CD4-positive, alpha-beta T cell treated with Interleukin-12 subunit alpha and Interleukin-12 subunit beta, for 1 hour (primary cell): ENCODE results near the gene CDC14A.

Experiments
- DNase-seq: peaks from one replicate; pipeline ENCODE4 v3.0.0-alpha.2; 2020

CDC14A gene

DNA sequence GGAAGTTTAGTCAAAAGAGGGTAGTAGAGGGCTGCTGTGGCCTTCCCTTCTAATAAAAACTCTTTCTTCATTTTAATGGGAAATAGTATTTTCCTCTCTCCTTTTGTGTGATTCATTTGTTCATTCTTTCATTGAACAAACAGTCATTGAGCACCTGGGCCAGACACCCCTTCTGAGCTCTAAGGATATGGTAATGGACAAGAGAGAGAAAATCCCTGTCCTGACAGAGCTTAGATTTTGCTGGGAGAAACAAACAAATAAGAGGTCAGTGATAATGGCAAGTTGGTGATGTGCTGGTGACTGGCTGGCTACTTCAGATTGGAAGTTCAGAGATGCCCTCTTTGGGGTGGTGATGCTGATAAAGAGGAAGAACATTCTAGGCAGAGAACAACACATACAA lies 59.3 kb downstream of the CDC14A start:
- DNase-seq: no peak

DNA sequence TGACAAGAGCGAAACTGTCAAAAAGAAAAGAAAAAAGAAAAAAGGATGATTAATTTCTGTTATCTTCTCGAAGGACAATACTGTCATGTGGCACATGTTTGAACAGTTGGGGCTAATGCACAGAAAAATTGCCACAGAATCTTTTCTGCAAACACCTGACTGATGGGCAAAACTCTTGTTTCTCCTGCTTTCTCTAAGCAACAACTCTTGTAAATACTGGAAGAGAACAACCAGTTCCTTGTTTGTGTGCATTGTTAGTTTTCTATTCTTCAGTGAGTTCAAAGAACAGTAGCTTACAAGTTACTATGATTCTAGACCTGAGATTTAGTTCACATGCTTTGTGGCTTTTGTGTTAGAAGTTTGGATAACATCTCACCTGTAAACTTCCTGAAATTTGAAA lies 60.7 kb downstream of the CDC14A start:
- peak; percentile 34 for DNase-seq

DNA sequence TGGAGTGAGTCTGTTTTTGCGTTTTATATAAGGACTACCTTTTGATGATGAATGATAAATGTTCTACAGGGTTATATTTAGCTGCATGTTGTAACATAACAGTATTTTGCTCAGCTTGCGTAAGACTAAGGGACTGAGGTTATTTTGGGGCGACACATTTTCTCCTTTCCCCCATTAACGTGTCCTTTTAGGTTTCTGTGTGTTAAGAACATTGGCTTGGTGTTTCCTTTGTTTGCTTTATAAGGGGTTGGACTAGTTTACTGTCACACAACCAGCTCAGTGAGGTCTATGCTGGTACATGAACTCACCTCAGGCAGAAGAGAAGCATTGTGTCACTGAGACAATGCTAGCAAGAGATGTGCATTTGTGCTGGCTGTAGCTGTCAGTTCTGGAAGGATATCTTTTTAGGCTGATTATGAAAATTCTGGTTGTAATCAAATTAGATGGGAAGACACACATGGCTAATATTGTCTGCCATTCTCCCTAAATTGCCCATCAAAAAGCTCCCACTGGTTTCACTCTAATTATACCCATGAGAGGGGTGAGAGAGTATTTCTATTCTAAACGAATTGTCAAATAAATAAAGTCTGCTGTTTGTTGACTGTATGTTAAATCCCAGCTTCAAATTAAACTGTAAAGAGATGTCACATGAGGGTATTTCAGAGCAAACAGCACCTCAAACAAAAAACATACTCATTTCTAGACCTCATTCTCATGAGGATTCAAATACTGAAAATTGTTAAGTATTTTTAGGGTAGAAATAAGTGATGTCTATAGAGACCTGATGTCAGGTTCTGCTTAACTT lies 62.6 kb downstream of the CDC14A start:
- DNase-seq: peak; percentile 67

DNA sequence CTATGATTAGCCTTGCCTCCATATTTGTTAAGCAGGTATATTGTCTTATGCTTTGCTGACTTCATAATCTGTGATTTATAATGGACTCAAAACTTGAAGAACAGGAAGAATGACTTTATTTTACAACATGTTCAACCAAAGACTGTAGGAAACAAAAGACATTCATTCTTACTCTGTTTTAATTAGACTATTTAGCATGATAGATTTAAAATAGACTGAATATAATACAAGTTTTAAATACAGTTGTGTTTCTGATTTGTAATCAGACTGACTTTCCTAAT lies 63.1 kb downstream of the CDC14A start:
- DNase-seq: no peak

DNA sequence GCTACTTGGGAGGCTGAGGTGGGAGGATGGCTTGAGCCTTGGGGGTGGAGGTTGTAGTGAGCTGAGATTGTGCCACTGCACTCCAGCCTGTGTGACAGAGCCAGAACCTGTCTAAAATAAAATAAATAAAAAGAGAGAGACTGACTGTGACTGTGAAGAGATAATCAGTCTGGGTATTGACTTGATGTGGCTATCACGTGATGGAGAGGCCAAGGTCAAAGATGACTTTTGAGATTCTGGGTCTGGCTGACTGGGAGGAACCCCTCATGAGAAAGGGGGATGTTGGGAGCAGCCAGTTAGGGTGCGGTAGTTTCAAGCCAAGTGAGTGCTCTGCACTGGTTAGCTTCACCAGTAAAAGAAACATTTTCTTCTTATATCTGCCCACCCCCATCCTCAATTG lies 66.8 kb downstream of the CDC14A start:
- no peak for DNase-seq

DNA sequence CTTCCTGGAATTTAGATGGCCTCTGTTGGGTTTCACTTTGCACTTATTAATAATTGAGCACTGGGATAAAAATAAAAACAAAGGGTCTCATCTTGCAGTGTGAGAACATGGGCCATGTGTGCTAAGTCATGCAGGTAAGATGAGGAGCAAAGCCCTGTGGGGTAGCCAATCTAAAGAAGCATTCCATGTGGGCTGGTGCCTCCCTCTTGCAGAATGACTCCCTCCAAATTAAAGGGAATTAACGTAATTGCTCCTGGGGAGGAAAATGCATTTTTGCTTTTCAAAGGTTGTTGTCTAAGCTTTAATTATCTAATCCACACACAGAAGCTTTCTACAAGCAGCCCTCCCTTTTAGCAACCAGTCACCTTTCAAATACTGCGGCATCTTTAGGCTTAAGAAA lies 69.8 kb downstream of the CDC14A start:
- peak; percentile 35 for DNase-seq

DNA sequence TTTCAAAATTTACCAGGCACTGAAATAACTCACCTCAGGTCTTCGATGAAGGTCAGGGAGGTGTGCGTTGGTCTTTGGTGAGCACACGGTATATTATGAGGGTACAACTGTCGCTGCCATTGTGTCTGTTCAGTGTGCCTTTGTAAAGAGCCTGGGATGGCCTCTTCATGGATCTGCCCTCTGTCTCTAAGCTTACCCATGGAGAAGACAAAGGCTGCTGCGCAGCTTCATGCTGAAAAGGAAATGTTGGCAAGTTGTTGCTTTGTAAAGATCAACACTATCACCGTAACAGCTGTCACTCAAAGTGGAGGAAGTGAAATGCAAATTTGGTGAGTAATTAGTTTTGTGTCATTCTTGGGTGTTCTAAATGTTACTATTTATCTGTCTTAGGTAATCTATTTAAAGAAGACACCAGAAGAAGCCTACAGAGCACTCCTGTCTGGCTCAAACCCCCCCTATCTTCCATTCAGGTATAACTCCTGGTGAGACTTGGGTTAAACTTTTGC lies 71.6 kb downstream of the CDC14A start:
- peak; percentile 78 for DNase-seq

DNA sequence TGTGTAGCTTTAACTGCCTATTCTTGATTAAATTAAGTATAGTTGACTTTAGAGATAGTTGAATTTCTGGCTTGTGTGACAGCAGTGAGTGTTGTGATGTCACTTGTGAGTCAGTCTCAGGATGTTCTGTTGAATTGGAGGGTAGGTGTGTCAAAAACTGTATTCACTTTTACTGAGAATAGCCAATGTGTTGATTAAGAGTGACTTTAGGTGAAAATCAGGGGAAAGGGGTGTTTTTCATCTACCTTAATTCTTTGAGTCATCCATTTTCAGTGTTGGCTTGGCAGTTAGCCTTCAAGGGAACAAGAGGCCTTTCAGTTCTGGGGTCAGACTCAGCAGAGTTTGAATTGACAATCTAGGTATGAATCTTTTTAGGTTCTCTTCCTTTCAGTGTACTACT lies 75.9 kb downstream of the CDC14A start:
- DNase-seq: peak; percentile 42

DNA sequence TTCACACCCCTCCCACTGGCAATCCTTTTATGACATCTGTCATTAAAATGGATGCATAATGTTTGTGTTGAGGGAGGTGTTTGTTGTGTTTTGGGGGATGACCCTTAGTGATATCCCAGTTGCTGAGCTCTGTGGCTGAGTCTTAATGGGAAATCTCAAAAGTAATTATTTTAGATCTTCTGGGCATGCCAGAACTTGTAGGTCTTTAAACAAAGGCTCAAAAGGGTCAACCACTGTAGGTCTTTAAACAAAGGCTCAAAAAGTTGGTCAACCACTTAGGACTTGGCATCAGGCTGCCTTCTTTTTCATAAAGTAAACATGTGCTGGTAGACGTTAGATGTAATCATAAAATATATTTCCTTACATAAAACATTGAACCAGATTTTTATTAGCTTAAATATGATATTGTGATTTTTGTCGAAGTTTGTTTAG lies 78.0 kb downstream of the CDC14A start:
- DNase-seq: no peak

DNA sequence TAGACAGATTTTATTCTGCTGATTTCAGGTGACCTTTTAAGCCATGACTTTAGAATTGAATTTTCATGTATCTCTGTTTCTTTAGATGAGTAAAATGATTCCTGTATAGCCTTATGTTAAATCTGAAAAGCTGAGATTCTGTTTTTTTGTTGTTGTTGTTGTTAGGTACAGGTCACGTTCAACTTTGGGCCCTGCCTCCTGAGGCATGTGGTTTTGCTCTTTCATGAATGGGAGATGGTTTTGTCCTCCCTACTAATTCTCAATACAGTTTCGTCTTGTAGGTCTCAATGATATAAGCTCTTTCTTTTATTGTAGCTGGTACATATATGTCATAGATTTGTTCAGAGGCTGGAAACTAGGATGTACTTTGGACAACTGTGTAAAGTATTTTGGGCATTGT lies 79.6 kb downstream of the CDC14A start:
- DNase-seq: peak; percentile 45

DNA sequence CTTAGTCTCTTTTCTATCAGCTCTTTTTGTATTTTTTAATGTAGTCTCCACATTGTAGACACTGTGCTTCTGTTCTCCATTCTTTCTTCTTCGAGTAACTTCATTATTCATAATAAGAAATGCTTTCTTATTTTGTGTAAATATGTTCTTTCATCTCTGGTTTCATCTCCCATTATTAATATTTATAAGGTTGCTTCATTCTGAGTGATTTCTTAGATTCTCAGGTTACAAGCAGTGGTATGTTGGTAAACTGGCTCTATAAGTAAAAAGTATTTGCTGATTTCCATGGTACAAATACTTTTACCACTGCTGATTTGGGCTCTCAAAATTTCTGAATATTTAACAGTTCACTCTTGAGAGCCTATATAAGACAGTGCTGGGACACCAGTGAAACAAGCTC lies 81.3 kb downstream of the CDC14A start:
- no peak for DNase-seq

DNA sequence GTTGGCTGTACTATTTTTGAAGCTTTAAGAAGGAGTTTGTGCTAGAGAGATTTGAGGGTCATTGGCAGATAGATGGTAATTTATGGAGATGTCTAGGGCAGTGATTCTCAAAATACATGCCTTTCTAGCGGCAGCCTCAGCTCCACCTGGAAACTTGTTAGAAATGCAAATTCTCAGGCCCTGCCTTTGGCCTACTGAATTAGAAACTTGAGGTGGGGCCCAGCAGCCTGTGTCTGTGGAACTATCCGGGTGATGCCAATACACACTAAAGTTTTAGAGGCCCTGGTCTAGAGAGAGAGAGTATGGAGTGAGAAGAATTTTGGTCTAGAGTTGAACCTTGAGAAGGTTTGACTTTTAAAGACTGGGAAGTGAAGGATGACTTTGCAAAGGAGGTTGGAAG lies 82.5 kb downstream of the CDC14A start:
- no peak for DNase-seq

DNA sequence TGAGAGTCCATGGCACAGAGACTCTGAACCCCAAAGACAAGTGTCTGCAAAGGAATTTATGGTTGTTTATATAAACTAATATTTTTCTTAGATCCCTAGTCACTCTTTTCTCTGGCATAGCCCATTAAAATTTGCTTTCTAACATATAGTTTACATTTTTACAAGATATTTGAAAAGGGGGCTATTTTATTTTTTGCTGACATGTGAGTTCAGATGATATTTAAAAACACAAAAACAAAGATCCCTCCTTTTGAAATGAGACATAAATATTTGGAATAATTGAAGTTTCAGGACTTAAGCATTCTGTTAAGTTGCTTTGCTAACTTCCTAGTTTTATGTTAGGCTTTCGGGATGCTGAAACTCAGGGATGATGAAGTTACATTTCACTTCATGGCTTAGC lies 86.1 kb downstream of the CDC14A start:
- no peak for DNase-seq

DNA sequence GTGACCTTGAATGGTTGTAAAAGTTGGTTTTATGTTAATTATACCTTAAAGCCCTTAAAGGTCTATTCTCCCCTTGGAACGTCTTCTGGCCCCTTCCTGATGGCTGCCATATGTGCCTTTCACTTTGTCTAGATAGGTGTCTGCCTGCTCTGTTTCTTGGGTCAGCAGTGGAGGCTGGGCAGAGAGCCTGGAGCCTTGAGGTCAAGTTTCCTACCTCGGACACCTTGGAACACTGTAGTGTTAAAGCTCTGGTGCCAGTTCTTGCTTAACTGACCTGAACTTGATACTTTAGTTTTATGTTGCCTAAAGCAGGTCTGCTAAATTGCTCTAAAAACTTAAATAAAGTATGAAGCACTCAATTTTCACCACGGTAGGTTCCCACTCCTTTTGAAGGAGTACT lies 86.5 kb downstream of the CDC14A start:
- no peak for DNase-seq

DNA sequence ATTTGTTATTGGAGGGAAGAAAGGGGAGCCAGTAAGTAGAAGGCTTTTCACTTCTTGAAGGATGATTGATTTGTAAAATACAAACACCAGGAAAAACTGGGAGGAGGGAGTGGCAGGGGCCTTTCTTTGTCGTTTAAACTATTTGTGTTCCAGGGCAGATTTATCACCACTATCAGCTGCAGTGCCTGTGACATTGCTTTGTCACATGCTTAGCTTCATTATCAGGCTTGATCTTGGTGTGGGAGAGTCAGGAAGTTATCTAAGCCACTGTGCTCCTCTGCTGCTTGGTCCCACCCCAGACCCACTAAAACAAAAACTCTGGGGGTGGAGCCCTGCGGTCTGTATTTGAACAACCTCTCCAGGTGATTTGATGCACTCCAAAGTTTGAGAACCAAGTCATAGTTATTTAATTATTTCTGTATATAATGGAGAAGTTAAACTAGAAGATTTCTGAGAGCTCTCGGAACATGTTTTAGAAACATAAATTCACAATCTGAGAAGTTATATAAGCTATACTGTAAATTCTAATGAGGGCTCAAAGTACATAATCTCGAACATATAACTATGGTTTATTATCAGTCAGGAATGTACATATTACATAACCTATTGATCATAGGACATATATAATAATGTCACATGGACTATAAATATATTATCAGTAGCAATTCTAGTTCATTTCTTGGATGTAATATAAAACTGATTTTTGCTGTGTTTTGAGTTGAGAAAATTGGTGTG lies 87.9 kb downstream of the CDC14A start:
- DNase-seq: peak; percentile 90

DNA sequence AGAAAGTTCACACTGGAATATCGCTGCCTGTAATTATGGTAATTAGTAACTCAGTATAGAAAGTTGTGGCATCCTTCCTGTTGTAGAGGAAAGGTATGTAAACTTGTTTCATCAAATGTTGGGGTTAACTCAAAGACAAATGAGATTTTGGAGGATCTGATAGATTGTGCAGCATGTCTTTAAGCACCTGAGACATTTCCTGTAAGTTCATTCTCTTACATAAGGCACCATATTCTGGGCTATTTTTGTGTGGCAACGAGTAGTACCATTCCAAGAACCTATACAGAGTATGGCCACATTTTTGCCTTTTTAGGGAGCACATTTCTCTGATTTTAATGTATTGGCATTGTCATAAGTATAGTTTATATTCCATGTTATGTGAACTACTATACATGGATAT lies 88.8 kb downstream of the CDC14A start:
- DNase-seq: peak; percentile 45

DNA sequence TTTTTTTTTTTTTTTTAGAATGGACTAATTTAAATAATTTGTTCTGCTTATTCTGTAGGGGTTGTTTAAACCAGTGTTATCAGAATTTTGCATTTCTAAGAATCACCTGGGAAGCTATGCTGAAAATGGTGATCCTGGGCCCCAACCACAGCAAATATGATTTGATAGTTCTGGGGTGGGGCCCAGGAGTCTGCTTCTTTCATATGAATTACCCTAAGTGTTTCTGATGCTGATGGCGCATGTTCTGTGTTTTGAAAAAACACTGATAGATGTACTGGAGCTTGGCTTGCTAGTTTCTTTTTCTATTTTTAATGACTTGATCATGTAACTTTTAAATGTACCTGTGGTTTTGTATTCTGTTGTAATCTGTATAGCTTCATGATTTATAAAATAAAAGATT lies 89.3 kb downstream of the CDC14A start:
- peak; percentile 77 for DNase-seq

DNA sequence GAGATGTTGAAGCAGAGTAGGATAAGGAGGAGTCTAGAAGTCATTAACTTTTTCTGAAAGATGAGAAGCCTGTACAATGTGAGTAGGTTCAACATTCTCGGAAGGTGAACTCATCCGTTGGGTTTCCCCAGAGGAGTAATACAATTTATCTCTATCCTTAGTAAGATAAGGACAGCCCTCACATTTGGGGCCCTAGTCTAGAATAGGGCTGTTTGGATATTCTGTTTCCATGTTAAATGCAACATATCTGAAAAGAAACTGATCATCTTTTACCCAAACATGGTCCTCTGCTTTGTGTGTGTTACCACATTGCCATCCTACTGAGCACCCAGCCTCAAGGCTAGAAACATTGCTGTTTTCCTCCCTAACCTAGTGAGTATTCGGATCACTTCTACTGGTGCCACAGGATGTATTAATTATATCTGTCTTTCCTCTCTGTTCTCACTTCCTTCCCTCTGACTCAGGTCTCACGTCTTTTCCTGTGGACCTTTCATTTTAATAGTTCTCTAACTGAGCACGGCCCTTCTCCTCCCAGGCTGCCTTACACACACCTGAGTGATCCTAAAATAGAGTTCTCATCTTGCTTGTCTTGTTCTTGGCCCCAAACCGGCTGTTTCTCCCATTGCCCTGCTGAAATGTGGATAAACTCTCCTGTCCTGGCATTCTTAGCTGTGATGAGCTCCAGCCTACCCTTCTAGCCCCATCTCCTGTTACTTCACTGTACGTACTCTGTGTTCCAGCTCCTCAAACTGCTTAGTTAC lies 91.7 kb downstream of the CDC14A start:
- DNase-seq: peak; percentile 68

DNA sequence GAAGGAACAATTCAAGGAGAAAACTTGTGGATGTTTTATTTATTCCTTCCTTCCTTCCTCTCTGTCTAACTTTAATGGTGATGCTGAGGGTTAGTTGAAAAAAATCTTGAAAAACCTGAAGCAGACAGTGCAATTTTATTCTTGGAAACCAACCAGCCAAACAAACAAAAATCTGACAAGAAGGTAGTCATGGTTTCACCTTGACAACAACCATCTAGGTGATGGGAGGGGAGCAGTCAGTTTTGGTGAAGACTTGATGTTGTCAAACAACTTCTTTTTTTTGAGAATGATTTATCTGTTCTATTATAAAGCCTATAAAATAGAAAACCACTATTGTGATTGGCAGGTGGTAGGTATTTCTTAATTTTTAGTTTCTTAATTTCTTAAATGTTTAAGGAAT lies 93.3 kb downstream of the CDC14A start:
- peak; percentile 90 for DNase-seq

DNA sequence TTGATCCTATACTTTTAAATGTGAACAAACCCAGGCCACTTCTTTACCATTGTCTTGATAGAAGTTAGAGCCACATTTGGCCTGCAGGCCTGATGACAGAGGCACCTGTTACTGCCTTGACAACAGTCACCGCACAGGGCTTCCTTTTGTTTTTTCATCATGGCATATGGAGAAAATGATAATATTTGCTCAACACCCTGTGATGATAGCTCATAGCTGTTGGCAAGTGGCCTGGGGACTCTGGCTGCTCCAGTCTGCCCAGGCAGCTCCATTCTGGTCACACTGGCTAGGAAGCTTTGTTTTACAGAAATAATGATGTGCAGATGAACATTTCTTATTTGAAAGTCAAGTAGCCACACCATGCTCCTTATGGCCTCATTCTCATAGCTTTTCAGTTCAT lies 96.1 kb downstream of the CDC14A start:
- no peak for DNase-seq

DNA sequence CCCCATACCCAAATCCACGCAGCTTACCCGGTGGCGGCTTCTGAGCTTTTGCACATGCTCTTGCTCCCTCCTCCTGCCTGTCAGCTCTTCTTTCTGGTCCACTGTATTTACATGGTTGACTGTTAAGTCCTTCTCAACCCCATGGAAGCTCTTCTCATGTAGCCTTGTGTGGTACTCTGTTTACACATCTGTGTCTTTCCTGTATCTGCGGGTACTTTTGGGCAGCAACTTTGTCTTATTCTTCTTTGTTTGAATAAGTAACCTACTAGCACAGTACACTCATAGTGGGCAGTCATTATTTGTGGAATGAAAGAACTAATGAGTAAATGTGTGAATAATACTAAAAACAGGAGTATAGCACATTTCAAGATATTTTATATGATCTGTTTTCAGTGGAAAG lies 97.2 kb downstream of the CDC14A start:
- peak; percentile 40 for DNase-seq

DNA sequence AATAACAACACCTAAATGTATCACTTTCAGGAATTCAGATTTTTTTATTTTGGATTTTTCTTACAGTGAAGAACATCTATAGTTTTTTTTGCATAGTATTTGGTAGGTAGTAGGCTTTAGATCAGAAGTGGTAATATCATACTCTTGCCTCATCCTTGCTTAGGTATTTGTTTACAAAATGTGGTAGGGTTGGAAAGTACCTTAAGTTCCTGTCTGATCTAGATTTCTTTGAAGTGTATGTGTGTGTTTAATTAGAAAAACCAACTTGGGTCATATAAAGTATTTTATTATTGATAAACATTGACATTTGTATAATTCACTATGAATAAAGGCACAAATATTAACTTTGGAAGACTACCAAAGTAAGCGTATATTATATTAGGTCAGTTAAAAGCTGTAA lies 100.3 kb downstream of the CDC14A start:
- peak; percentile 79 for DNase-seq

DNA sequence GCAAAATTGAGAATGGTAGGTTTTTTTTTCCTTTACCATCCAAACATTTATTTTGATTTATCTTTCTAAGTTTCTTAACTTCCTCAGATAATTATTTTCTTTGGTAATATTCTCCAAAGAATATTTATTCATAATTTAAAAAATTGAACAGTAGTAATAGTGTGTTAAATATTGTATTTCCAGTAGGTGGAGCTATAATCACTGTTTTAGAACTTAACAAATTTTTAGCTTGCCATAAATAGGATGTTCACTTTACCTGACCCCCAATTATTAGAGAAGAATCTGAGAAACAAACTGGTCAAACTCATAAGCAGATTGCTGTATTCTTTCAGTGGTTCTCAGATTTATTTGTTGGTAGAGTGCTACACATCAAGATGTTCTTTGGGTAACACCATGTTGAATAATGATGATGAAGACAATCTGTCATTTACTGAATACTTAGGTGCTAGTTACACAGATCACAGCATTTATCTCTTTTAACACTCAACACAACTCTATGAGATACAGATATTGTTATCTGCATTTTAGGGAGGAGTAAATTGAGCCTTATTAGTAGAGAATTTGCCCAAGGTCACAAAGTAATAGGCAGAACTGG lies 103.3 kb downstream of the CDC14A start:
- peak; percentile 41 for DNase-seq
